NB4 (cell line): Measurements from ENCODE around the gene C4BPA.

Experiments used
- MYC ChIP-seq: IDR thresholded peaks from 2 replicates; pipeline ENCODE4 v1.6.1; 2011; ENCODE audit warnings: low read depth, low read length
- POLR2A ChIP-seq: IDR thresholded peaks from 2 replicates; pipeline ENCODE4 v1.6.1; 2011; ENCODE audit warnings: mild to moderate bottlenecking; ENCODE audit not compliant: insufficient read length; ENCODE audit errors: extremely low read depth
- TF ChIP-seq, protein P1 (sequence below): IDR thresholded peaks from one replicate; pipeline ENCODE4 v1.5.1; 2012; ENCODE audit warnings: low read depth, low read length
- TF ChIP-seq, protein P2 (sequence below): IDR thresholded peaks from 2 replicates; pipeline ENCODE4 v1.6.1; 2011; ENCODE audit warnings: low read depth, low read length

DNA sequence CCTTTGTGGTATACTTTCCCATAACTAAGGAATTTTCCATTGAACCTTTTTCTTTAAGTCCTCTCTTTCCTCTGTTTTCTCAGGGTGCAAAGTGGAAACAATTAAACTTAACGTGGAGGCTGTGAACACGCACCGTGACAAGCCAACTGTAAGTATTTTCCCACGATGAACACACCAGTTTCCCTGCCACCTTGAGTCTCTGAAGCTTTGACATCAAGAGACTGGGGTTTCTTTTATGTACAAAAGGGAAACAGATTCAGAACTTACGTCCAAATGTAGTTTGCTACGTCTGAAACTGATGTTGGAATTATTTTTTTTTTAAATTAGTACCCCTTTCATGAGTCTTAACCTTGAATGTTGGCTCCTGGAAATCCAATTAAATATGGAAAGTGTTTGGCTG is 32.6 kb upstream of the C4BPA start:
- TF ChIP-seq, protein P1, sequence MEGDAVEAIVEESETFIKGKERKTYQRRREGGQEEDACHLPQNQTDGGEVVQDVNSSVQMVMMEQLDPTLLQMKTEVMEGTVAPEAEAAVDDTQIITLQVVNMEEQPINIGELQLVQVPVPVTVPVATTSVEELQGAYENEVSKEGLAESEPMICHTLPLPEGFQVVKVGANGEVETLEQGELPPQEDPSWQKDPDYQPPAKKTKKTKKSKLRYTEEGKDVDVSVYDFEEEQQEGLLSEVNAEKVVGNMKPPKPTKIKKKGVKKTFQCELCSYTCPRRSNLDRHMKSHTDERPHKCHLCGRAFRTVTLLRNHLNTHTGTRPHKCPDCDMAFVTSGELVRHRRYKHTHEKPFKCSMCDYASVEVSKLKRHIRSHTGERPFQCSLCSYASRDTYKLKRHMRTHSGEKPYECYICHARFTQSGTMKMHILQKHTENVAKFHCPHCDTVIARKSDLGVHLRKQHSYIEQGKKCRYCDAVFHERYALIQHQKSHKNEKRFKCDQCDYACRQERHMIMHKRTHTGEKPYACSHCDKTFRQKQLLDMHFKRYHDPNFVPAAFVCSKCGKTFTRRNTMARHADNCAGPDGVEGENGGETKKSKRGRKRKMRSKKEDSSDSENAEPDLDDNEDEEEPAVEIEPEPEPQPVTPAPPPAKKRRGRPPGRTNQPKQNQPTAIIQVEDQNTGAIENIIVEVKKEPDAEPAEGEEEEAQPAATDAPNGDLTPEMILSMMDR = no peak
- no peak for TF ChIP-seq POLR2A
- TF ChIP-seq, protein P2, sequence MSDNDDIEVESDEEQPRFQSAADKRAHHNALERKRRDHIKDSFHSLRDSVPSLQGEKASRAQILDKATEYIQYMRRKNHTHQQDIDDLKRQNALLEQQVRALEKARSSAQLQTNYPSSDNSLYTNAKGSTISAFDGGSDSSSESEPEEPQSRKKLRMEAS = no peak
- TF ChIP-seq MYC = no peak
